ENCODE measurements around the gene IAPP.

IAPP gene

GRCh38 chr12:21340403-21340802 lies 32.3 kb upstream of the IAPP start:
- Histone ChIP-seq H3K4me3 (ENCODE audit: low read depth in 1 of 2, low read length in 1 of 2) (no peak overlapping the region), H3K27me3 (no peaks in the 10 kb centered on the region), H3K27ac (no peak overlapping the region), H3K4me1 (ENCODE audit: control insufficient read depth in 1 of 2, insufficient read depth in 1 of 2, low read depth in 1 of 2, low read length in 1 of 2) (no peaks in the 10 kb centered on the region), H3K36me3 (no peaks in the 10 kb centered on the region), H3K9me3 (no peaks in the 10 kb centered on the region)
- no peak for TF ChIP-seq CTCF (IDR thresholded peaks at IDR 0.05)

GRCh38 chr12:21341769-21342168 lies 30.9 kb upstream of the IAPP start:
- Histone ChIP-seq H3K27ac (no peak overlapping the region), H3K9me3 (no peaks in the 10 kb centered on the region), H3K4me1 (ENCODE audit: control insufficient read depth in 1 of 2, insufficient read depth in 1 of 2, low read depth in 1 of 2, low read length in 1 of 2) (no peaks in the 10 kb centered on the region), H3K4me3 (ENCODE audit: low read depth in 1 of 2, low read length in 1 of 2) (no peak overlapping the region), H3K36me3 (no peaks in the 10 kb centered on the region), H3K27me3 (no peaks in the 10 kb centered on the region)
- TF ChIP-seq CTCF (IDR thresholded peaks at IDR 0.05): no peak

DNA sequence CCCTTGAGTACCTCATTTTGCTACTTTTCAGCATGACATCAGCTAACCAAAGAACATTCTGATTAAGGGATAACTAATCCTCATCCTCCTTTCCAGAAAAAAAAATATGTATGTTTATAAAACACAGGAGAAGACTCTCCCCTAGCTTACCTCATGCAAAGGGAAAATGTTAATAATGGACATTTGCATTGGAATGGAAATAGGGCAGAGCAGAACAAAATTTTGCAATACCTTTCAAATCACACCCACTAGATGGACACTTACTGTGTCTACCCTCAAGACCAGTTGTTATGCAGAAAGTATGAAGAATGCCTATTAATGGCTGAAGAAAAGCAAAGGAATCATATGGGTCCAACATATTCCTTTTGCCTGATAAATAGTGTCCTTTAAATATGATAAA lies 29.1 kb upstream of the IAPP start:
- Histone ChIP-seq H3K36me3 (no peaks in the 10 kb centered on the region), H3K4me1 (ENCODE audit: control insufficient read depth in 1 of 2, insufficient read depth in 1 of 2, low read depth in 1 of 2, low read length in 1 of 2) (no peaks in the 10 kb centered on the region), H3K4me3 (ENCODE audit: low read depth in 1 of 2, low read length in 1 of 2) (no peak overlapping the region), H3K9me3 (no peaks in the 10 kb centered on the region), H3K27me3 (no peaks in the 10 kb centered on the region), H3K27ac (no peak overlapping the region)
- no peak for TF ChIP-seq CTCF (IDR thresholded peaks at IDR 0.05)

- no peak for TF ChIP-seq CTCF (IDR thresholded peaks at IDR 0.05)
- Histone ChIP-seq H3K27me3 (no peaks in the 10 kb centered on the region), H3K27ac (no peak overlapping the region), H3K4me1 (ENCODE audit: control insufficient read depth in 1 of 2, insufficient read depth in 1 of 2, low read depth in 1 of 2, low read length in 1 of 2) (no peaks in the 10 kb centered on the region), H3K4me3 (ENCODE audit: low read depth in 1 of 2, low read length in 1 of 2) (no peak overlapping the region), H3K36me3 (no peaks in the 10 kb centered on the region), H3K9me3 (no peaks in the 10 kb centered on the region)
These were observed 26.0 kb upstream of the IAPP start for GRCh38 chr12:21346542-21347205.

GRCh38 chr12:21350975-21351374 lies 21.7 kb upstream of the IAPP start:
- no peak for TF ChIP-seq CTCF (IDR thresholded peaks at IDR 0.05)
- no peak overlapping the region for H3K27ac ChIP-seq
- H3K9me3 ChIP-seq: no peaks in the 10 kb centered on the region

More at GRCh38 chr12:21350975-21351374, 21.7 kb upstream of the IAPP start:
- no peak overlapping the region for H3K4me3 ChIP-seq (ENCODE audit: low read depth in 1 of 2, low read length in 1 of 2)
- no peaks in the 10 kb centered on the region for H3K27me3 ChIP-seq
- H3K4me1 ChIP-seq (ENCODE audit: control insufficient read depth in 1 of 2, insufficient read depth in 1 of 2, low read depth in 1 of 2, low read length in 1 of 2): no peaks in the 10 kb centered on the region
- H3K36me3 ChIP-seq: no peaks in the 10 kb centered on the region
